B cell (primary cell): ENCODE measurements around the gene EXOC4.

Source experiments
- EZH2 ChIP-seq: IDR thresholded peaks from 2 replicates; pipeline ENCODE4 v1.6.1; 2012; ENCODE audit warnings: borderline replicate concordance, low read depth, mild to moderate bottlenecking, moderate library complexity, low read length; ENCODE audit not compliant: insufficient read depth, poor library complexity, severe bottlenecking
- TF ChIP-seq, protein P1 (sequence below): fragments of 200-600 bp; IDR thresholded peaks from one replicate; pipeline ENCODE4 v1.8.0; 2022; ENCODE audit warnings: antibody characterized with exemption, mild to moderate bottlenecking

DNA sequence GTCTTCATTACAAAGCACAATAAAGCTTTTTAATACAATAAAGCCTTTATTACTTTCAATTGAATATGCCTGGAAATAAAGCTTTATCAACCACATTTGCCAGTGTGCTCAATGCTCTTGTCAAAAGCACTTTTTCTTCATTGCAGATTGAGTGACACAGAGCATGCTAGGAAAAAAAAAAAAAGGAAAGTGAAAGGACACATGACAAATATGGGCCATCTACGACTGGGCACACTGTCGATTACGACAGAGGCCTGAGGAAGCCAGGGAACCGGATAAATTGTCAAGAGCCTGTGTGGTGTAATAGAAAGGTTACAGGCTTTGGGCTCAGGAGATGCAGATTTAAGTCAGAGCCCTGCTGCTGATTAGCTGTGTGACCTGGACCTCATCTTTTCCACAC lies 789.4 kb downstream of the EXOC4 start:
- TF ChIP-seq EZH2, result no peak
- TF ChIP-seq, protein P1, sequence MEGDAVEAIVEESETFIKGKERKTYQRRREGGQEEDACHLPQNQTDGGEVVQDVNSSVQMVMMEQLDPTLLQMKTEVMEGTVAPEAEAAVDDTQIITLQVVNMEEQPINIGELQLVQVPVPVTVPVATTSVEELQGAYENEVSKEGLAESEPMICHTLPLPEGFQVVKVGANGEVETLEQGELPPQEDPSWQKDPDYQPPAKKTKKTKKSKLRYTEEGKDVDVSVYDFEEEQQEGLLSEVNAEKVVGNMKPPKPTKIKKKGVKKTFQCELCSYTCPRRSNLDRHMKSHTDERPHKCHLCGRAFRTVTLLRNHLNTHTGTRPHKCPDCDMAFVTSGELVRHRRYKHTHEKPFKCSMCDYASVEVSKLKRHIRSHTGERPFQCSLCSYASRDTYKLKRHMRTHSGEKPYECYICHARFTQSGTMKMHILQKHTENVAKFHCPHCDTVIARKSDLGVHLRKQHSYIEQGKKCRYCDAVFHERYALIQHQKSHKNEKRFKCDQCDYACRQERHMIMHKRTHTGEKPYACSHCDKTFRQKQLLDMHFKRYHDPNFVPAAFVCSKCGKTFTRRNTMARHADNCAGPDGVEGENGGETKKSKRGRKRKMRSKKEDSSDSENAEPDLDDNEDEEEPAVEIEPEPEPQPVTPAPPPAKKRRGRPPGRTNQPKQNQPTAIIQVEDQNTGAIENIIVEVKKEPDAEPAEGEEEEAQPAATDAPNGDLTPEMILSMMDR, result no peak
